GM18870 (cell line): ENCODE measurements around the gene PODXL.
A peak's percentile ranks its signal among the peaks of the same experiment; 100 is the strongest.

ENCODE experiments used
- ATAC-seq: cut with Tn5 transposase; IDR thresholded peaks from one replicate; pipeline ENCODE4 v1.9.1; 2021; ENCODE audit warnings: moderate library complexity; ENCODE audit not compliant: unreplicated experiment

Gene PODXL

DNA sequence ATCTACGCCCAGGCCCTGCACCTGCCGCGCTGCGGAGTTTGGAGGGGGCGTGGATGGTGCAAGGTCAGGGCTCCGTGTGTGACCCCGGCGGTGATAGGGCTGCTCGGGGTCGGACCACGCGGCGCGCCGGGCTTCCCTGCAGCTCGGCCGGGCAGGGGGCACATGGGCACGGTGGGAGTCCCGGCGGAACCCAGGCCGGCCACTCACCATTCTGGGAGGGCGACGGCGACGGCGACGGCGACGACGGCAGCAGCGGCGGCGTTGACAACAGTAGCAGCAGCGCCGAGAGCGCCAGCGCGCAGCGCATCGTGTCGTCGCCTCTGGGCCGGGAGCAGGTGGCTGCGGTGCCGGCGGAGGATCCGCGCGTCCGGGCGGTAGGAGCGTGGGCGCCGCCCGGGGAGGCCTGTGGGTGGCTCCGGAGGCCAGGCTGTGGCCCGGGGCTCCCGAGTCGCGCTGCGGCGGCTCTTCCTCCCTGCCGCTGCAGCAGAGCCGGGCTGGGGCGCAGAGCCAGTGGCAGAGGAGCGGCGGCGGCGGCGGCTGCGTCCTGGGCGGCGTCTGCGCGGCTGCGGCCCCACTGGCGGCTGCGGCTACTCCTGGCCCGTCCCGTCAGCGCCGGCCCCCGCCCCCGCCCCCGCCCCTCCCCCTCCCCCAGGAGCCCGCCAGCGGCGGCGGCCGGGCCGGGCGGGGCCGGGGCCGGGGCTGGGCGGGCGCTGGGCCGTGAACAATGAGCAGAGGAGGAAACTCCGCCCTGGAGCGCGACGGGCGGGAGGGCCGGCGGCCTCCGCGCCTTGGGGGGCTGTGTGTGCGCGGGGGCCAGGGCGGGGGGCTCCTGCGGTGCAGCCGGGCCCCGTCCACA lies at the start of gene PODXL:
Gene PODXL (minus strand): TSS at position 576 of the 856 bp plus-strand sequence. CDS start 269 bp downstream, at position 307.
- peak; percentile 38 for ATAC-seq

DNA sequence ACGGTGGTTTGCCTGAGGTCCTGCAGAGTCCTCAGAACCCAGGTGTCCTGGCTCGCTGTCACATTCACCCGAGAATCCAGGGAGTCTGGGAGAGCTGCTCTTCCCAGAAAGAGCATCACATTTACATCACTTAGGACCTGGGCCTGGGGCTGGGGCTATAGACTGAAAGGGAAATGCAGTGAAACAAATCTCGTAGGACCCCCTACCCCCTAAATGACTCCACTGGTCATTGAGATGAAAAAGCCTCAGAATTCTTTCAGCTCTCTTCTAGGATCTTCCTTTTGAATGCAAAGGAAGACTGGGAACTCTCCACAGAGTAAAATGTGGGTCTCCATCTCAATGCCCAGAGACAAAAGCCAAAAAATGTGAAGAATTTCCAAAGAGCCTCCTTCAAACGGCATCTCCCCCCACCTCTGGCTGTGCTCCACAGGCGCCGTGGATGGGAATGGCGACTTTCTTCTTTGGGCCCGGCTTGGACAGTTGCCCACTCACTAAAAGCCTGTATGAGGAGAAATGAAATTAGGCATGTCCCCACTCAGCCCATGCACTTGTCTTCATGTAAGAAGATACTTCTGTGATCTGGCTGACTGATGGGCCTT lies 49.0 kb upstream of the PODXL start:
- no peak for ATAC-seq

DNA sequence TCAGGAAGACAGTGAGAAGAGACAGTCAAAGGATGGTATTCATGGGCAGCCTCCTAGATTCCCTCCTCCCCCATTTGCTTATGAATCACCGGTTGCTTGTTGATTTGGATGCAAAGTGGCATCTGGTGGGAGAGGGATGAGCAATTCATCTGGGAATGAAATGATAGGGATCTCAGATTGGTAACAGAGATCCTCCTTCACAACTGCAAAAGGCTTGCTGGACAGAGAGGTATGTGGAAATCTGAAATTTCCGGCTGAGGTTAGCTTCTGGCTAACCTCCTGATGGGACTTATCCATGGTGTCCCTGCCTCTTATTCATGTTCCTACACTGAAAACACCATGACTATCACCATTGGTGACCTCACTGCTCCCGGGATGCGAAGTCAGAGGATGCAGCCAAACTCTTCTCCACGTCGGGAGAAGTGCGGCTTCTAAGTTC lies 48.4 kb upstream of the PODXL start:
- no peak for ATAC-seq

DNA sequence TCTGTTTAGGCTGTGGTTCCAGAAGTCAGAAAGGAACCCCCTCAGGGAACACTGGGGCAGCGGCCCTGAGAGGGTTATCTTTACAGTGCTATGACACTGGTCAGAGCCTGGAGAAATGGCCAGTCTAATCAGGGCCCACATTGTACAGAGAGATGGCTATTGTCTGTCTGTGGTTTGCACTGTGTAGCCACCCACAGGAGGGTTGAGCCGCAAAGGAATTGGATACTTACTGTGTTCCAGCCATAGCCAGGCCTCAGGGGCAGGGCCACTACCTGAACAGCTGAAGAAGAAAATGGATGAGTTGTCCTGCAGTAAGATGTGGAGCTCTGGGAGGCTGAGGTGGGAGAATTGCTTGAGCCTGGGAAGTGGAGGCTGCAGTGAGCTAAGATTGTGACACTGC lies 47.5 kb upstream of the PODXL start:
- ATAC-seq: no peak

DNA sequence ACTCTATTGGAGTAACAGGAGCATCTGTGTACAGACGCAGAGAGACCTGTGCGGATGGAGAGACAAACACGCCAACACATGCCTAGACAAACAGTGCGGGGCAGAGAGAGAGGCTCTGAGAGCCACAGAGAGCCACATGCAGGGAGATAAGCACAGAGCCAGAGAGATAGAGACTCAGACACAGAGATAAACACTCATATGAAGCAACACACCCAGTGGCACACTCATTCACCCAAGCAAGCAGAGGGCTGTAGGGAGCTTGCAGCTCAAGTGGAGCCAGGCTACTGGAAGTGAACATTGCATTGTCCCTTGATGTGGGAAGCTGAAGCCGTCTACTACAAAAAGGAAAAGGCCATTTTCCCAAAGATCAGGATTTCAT lies 46.6 kb upstream of the PODXL start:
- ATAC-seq: no peak

DNA sequence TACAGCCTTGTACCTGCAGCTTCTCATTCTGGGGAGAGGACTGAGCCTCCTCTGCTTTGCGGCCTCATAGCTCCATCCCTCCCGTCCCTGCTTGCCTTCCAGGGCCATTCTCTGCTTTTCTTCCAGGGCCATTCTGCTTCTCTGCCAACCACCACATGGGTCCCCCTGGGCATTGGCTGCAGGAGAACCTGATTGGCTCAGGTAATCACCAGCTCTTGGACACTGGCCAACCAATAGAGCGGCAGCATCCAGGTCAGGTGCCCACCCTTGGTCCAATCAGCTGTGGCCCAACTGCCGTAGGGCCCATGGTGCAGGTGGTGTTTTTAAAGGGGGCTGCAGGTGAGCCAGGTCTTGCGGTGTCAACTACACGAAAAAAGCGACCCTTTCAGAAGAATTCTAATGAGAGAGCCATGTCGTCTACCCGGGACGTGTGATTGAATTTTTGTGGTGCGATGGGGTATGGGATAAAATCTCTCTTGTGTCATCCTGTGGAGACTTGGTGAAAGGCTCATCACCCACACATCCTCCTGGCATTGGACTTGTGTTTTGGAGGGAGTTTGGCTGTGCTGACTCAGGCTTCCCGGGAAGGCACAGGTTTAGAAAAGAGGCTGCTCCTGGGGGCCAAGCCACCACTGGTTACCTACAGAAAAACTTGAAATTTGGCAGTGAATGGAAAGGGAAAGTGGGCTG lies 46.0 kb upstream of the PODXL start:
- ATAC-seq: no peak

DNA sequence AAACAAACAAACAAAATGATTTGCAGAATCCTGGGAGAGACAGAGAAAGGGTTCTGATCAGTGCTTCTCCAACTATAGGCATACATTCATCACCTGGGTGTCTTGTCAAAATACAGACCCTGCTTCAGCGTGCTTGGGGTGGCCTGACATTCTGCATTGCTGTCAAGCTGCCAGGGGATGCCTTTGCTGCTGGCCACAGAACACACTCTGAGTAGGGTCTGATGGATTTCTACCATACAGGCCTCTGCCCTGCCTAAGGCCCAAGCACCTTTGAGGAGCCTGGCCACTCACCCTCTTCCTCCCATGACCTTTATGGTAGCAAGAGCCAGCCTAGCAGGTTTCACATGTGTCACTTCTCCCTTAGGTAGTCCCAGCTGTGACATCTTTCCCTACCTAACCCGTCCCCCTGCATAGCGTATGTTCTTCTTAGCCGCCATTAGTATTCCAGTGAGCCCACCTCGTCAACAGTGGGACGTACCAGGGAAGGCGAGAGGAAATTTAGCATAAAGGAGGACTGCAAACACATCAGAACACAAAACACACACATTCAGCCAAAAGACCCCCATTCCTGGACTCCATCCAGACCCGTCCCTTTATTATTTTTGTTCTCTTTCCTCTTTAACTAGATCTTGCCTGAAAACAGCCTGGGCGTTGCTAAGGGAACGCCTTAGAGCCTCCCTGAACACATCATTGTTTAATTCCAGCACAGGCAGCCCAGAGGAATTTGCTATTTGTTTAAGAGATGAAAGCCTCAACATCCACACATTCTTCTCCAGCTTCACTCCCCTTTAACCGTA lies 43.9 kb upstream of the PODXL start:
- ATAC-seq: no peak

DNA sequence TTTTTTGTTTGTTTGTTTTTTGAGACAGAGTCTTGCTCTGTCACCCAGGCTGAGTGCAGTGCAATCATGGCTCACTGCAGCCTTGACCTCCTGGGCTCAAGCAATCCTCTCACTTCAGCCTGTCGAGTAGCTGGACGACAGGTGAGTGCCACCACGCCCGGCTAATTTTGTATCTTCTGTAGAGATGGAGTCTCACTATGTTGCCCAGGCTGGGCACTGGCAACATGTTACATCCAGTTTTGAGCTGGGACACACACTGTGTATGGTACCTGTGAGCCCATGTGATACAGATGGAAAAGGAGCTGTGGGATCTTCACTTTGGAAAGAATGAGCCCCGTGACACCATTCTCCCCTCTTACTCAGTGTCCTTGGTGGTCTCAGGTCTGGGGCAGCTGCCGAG lies 40.4 kb upstream of the PODXL start:
- ATAC-seq: no peak

DNA sequence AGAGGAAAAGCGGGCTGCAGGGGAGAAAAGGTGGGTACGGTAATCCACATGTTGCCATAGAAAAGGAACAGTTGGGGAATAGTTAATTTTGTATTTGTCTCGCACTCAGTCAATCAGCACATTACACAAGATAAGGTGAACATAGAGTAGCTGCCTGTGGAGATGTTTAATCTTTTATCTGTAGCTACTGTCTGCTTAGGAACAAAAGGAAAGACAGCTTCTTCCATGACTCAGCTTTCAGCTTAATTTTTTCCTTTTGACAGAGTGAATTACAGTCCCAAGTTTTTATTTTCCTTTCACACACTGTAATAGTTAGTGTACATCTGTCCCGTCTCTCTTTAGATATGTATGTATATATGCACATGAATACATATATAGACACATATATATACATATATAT lies 39.3 kb upstream of the PODXL start:
- ATAC-seq: no peak

DNA sequence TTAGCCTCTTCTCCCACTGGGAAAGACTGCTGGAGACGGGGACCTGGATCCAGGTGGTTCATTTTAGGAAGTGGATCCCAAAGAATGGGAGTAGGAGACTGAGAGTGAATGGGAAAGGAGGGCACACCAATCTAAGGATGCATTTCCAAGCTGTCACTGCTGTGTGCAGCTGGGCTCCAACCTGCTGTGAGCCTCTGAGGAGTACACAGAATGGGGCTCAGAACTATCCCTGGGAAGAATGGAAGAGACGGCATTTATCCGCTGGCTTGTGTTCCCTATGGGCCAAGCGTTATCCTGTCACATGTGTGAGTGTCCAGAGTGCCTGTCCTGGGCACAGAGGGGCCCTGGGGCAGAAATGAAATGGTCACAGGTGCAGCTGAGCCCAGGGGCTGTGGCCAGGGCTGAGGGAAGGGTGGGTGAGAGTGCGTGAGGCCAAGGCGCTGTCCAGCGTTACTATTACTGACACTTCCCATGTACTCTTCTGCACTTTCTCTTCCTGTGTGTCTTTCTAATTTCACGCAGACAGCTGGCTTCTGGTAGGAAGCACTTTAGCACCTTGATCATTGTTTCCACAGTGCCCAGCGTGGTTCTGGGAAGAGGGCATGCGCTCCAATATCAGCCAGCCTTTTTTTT lies 35.4 kb upstream of the PODXL start:
- ATAC-seq: no peak

DNA sequence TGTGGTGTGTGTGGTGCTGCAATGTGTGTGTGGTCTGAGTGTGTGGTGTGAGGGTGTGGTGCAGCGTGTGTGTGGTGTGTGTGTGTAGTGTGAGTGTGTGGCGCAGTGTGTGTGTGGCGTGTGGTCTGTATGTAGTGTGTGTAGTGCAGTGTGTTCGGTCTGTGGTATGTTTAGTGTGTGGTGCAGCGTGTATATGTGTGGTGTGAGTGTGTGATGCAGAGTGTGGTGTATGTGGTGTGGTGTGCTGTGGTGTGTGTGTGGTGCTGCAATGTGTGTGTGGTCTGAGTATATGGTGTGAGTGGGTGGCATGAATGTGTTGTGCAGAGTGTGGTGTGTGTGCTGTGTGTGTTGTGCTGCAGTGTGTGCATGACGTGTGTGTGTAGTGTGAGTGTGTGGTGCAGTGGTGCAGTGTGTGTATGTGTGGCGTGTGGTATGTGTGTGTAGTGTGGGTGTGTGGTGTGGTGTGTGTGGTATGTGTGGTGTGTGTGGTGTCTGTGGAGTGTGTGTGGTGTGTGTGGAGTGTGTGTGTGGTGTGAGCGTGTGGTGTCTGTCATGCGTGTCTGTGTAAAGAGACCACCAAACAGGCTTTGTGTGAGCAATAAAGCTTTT lies 31.0 kb upstream of the PODXL start:
- ATAC-seq: no peak

DNA sequence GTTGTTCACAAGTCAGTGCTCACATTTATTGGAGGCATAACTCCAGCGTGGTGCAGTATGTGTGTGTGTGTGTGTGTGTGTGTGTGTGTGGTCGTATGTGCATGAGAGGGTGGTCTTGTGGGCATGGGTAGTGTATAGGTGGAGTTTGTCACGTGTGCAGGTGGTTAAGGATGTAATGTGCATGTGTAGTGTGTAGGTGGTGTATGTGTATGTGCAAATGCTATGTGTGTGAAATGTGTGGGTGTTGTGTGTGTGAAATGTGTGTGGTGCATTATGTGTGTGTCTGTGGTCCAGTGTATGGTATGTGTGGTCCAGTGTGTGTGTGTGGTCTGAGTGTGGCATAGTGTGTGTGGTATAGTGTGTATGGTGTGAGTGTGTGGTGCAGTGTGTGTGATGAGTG lies 30.3 kb upstream of the PODXL start:
- ATAC-seq: no peak

DNA sequence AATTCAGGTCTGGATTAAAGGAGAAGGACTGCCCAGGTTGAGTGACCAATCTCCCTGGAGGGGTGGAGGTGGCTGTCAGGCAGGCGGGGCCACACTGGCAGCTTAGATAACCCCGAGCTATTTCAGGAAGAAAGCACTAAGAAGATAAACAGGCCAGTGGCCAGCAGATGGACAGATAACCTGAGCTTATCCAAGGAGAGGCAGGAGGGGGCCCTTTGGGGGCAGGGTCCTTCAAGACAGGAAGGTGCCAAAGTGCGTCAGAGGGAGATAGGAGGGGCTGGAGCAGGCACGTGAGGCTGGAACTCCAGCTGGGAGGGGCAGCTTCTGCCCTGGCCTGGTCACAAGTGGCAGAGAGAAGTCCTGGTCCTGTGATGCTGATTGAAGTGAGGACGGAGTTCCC lies 29.8 kb upstream of the PODXL start:
- no peak for ATAC-seq

DNA sequence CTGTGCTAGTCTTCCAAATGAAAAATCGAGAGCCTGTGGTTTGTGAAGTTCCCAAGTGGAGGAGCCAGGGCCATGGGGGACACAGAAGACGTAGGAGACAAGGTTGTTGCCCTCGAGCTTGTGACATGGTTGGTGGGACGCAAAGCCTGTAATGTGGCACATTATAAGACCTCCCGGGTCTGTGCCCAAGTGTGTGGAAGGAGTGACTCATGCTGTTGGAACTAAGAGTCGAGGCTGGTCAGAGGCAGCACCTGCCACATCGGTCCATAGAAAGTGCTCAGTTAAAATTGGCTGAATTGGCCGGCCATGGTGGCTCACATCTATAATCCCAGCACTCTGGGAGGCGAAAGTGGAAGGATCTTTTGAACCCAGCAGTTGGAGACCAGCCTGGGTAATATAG lies 27.0 kb upstream of the PODXL start:
- ATAC-seq: no peak

DNA sequence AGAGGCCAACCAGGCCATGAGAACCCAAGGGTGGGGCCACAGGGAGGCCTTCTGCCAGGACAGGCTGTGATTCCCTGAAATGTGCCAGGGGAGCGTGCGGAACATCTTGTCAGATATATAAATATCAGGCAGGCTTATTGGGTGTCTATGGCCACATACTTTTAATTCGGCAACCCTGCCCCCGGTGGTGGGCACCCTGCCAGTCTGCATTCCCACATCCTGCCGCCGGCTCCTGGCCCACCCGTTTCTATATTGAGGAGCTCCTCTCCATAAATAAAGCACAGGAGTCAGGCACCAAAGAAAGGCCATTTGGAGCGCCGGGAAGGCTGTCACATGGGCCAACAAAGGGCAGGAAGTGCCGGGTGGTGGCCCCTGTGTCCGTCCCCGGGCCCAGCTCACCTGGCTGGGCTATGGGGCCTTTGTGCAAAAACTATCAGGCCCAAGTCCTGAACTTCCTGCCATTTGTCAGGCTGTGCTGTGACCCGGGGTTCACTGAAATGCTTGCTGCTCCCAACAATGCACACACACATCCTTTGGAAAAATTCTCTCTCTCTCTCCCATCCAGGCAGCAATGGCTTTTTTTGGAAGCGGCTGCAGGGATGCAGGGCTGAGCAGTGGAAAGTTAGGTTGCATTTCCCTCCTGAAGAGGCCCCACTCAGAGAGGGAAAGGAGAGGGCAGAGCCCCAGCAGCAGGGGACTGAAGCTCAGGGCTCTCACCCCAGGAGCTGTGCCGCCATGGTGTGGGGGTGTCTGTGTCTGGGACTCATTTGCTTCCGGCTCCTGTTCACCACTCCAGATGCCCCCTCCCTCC lies 25.0 kb upstream of the PODXL start:
- ATAC-seq: no peak

DNA sequence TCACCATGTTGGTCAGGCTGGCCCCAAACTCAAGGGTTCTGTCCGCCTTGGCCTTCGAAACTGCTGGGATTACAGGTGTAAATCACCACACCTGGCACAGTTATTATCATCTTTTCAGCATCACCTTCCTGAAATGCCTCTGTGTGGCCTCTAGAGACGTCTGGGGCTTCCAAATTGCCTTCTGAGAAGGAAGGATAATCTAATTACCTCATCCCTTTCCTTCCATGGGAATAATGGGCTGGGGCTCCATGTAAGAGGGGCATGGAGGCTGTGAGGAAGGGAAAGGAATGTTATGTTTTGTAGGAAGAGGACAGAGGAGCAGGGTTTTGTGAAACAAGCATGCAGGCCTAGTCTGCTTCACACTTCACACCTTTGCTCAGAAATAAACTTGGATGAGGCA lies 22.2 kb upstream of the PODXL start:
- ATAC-seq: no peak

DNA sequence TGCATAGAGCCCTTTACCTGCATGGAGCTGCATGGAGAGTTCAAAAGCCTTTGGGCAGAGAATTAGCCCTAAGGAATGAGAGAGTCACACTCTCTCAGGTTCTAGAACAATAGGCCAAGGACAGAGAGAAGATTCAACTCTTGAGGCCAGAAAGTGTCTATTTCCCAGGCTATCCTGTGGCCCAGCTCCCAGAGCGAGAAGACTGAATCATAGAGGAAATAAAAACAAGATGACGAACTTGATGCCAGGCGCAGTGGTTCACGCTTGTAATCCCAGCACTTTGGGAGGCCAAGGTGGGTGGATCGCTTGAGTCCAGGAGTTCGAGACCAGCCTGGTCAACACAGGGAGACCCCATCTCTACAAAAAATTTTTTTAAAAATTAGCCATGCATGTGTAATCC lies 18.3 kb upstream of the PODXL start:
- no peak for ATAC-seq

DNA sequence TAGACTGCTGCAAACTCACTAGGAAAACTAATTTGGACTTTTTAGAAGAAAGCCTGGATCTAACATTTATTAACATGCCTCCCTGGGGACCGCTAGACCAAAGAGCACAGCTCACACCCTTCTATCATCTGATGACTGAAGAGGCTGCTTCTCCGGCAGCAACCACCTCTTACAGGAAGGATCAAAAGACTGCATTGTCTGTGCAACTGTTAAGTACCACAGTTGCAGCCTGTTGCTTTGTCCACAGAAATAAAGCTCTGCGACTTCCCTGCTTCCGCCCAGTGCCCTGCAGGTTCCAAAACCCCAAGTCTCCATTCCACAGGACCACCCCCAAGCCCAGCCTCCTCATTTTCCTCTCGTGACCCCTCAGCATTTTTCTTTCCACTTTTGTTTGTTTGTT lies 14.0 kb upstream of the PODXL start:
- ATAC-seq: no peak

DNA sequence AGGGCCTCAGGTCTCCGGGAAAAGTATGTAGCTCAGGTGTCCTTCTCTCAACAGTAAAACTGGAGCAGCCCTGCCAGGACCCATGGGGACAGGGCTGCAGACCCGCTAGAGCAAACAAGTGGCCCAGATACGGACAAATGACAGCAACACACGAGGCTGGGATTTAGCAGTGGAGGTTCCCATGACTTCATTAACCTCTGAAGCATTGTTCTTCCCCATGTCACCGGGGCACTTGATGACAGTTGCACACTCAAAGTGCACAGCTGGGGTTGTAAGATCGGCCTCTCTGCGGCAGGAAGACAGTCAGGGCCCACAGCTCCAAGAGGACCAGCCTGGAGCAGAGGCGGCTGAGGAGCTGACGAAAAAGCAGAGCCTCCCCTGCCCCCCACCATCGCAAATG lies 12.5 kb upstream of the PODXL start:
- no peak for ATAC-seq

DNA sequence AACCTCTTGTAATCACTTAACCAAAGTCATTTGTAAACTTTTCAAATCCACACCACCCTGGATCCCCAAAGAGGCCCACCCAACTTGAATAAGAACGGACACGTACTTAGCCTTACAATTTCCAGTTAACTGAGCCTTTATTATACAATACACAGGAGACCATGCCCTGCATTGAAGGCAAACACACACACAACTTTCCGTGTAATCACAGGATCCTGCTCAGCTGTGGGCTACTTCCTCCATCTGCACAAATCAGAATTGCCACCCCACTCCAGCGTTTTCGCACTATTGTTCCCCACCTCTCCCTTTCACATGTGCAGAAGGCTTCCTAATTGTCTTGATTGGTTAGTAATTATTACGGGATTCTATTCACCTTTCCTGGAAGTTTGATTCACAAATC lies 12.1 kb upstream of the PODXL start:
- no peak for ATAC-seq
